Measurements from ENCODE around the gene SORCS2.

The SORCS2 gene

GRCh38 chr4:7227008-7227407 is 34.7 kb downstream of the SORCS2 start:
- H3K36me3 ChIP-seq (ENCODE audit: control insufficient read depth, insufficient read depth, low read length), result no peaks in the 10 kb centered on the region
- H3K27me3 ChIP-seq (replicated peaks; ENCODE audit: control insufficient read depth, insufficient read depth, low read length), result no peaks in the 10 kb centered on the region; the same call in 1 of the 2 replicates
- TF ChIP-seq CTCF (IDR thresholded peaks at IDR 0.05; ENCODE audit: insufficient read depth, low read length, poor library complexity, severe bottlenecking), result no peak
- no peak overlapping the region for H3K4me3 ChIP-seq (replicated peaks; ENCODE audit: low read depth, low read length)
- DNase-seq (ENCODE audit: extremely low read depth, insufficient read length), result no peak

- no peak for TF ChIP-seq CTCF (IDR thresholded peaks at IDR 0.05; ENCODE audit: insufficient read depth, low read length, poor library complexity, severe bottlenecking)
These were observed 36.4 kb downstream of the SORCS2 start for GRCh38 chr4:7228734-7229133.

GRCh38 chr4:7232061-7232650 is 39.8 kb downstream of the SORCS2 start:
- no peak for DNase-seq (ENCODE audit: extremely low read depth, insufficient read length)
- TF ChIP-seq CTCF (IDR thresholded peaks at IDR 0.05; ENCODE audit: insufficient read depth, low read length, poor library complexity, severe bottlenecking), result no peak
- H3K27me3 ChIP-seq (replicated peaks; ENCODE audit: control insufficient read depth, insufficient read depth, low read length), result no peaks in the 10 kb centered on the region; the same call in 1 of the 2 replicates

More at GRCh38 chr4:7228734-7229133, 36.4 kb downstream of the SORCS2 start:
- no peaks in the 10 kb centered on the region; the same call in 1 of the 2 replicates for H3K27me3 ChIP-seq (replicated peaks; ENCODE audit: control insufficient read depth, insufficient read depth, low read length)
- no peak for DNase-seq (ENCODE audit: extremely low read depth, insufficient read length)
- H3K4me3 ChIP-seq (replicated peaks; ENCODE audit: low read depth, low read length), result no peak overlapping the region
- no peaks in the 10 kb centered on the region for H3K36me3 ChIP-seq (ENCODE audit: control insufficient read depth, insufficient read depth, low read length)

GRCh38 chr4:7233006-7233580 is 40.8 kb downstream of the SORCS2 start:
- Histone ChIP-seq H3K36me3 (ENCODE audit: control insufficient read depth, insufficient read depth, low read length) (no peaks in the 10 kb centered on the region), H3K27me3 (replicated peaks; ENCODE audit: control insufficient read depth, insufficient read depth, low read length) (no peaks in the 10 kb centered on the region; the same call in 1 of the 2 replicates), H3K4me3 (replicated peaks; ENCODE audit: low read depth, low read length) (no peak overlapping the region)
- DNase-seq (ENCODE audit: extremely low read depth, insufficient read length), result no peak
- no peak for TF ChIP-seq CTCF (IDR thresholded peaks at IDR 0.05; ENCODE audit: insufficient read depth, low read length, poor library complexity, severe bottlenecking)

More at GRCh38 chr4:7232061-7232650, 39.8 kb downstream of the SORCS2 start:
- Histone ChIP-seq H3K36me3 (ENCODE audit: control insufficient read depth, insufficient read depth, low read length) (no peaks in the 10 kb centered on the region), H3K4me3 (replicated peaks; ENCODE audit: low read depth, low read length) (no peak overlapping the region)

- H3K27me3 ChIP-seq (replicated peaks; ENCODE audit: control insufficient read depth, insufficient read depth, low read length), result no peaks in the 10 kb centered on the region; the same call in 1 of the 2 replicates
- TF ChIP-seq CTCF (IDR thresholded peaks at IDR 0.05; ENCODE audit: insufficient read depth, low read length, poor library complexity, severe bottlenecking), result no peak
- H3K36me3 ChIP-seq (ENCODE audit: control insufficient read depth, insufficient read depth, low read length), result no peaks in the 10 kb centered on the region
These were observed 41.3 kb downstream of the SORCS2 start for GRCh38 chr4:7233601-7234000.

More at GRCh38 chr4:7233601-7234000, 41.3 kb downstream of the SORCS2 start:
- no peak for DNase-seq (ENCODE audit: extremely low read depth, insufficient read length)
- no peak overlapping the region for H3K4me3 ChIP-seq (replicated peaks; ENCODE audit: low read depth, low read length)

All from GM06990 (cell line).